DOHH2 (cell line): ENCODE results near the gene MEF2B.
"Not testable (repeated sequence)": the region's sequence is repeated elsewhere in the genome, so short reads cannot be mapped to it uniquely, and the experiment has no call there.

ENCODE experiments used
- H3F3A ChIP-seq: fragments of 200-600 bp; sonication (generic), shearing (Covaris generic); 2 replicates; pipeline ENCODE4 v1.6.0; 2016; ENCODE audit warnings: antibody characterized with exemption, mild to moderate bottlenecking; ENCODE audit not compliant: control insufficient read depth, insufficient read depth
- H3K27ac ChIP-seq: fragments of 200-600 bp; sonication (generic); 2 replicates; pipeline ENCODE4 v1.5.1; 2014; ENCODE audit warnings: low read depth, mild to moderate bottlenecking, low read length, moderate library complexity
- H3K27me3 ChIP-seq: fragments of 200-600 bp; sonication (generic); 2 replicates; pipeline ENCODE4 v1.6.1; 2014; ENCODE audit warnings: mild to moderate bottlenecking, low read length, mixed read lengths; ENCODE audit not compliant: control insufficient read depth
- H3K36me3 ChIP-seq: fragments of 200-600 bp; sonication (generic); 2 replicates; pipeline ENCODE4 v1.6.1; 2014; ENCODE audit warnings: mild to moderate bottlenecking, low read length, moderate library complexity, mixed read lengths; ENCODE audit not compliant: control insufficient read depth
- H3K4me1 ChIP-seq: fragments of 200-600 bp; sonication (generic); 2 replicates; pipeline ENCODE4 v1.6.1; 2014; ENCODE audit warnings: mild to moderate bottlenecking, low read length, mixed read lengths; ENCODE audit not compliant: control insufficient read depth
- H3K4me2 ChIP-seq: fragments of 200-600 bp; sonication (generic); 2 replicates; pipeline ENCODE4 v1.6.0; 2014; ENCODE audit warnings: mild to moderate bottlenecking, low read length, moderate library complexity
- H3K4me3 ChIP-seq: fragments of 200-600 bp; sonication (generic); 2 replicates; pipeline ENCODE4 v1.5.1; 2014; ENCODE audit warnings: mild to moderate bottlenecking, low read length, mixed read lengths
- H3K79me2 ChIP-seq: fragments of 200-600 bp; sonication (generic); 2 replicates; pipeline ENCODE4 v1.6.1; 2014; ENCODE audit warnings: mild to moderate bottlenecking, low read length, mixed read lengths; ENCODE audit not compliant: control insufficient read depth
- H3K9me2 ChIP-seq: fragments of 200-600 bp; sonication (generic); replicated peaks from 2 replicates; pipeline ENCODE4 v1.6.1; 2014; ENCODE audit warnings: mild to moderate bottlenecking, low read length, mixed read lengths; ENCODE audit not compliant: control insufficient read depth
- H3K9me3 ChIP-seq: fragments of 200-600 bp; sonication (generic); 2 replicates; pipeline ENCODE4 v1.6.1; 2014; ENCODE audit warnings: antibody characterized with exemption, low read length, mixed read lengths; ENCODE audit not compliant: control insufficient read depth, insufficient read depth
- H4K20me1 ChIP-seq: fragments of 200-600 bp; sonication (generic); 2 replicates; pipeline ENCODE4 v1.6.0; 2014; ENCODE audit warnings: low read depth, mild to moderate bottlenecking, antibody characterized with exemption, low read length, moderate library complexity; ENCODE audit not compliant: control insufficient read depth, insufficient read depth
- EZH2phosphoT487 ChIP-seq: fragments of 200-600 bp; sonication (generic); IDR thresholded peaks from 2 replicates; pipeline ENCODE4 v1.6.1; 2017; ENCODE audit warnings: borderline replicate concordance, mild to moderate bottlenecking, antibody characterized with exemption, low read length, moderate library complexity, mixed read lengths
- TF ChIP-seq, protein P1 (sequence below): fragments of 200-600 bp; sonication (generic); IDR thresholded peaks from one replicate; pipeline ENCODE4 v1.5.1; 2014; ENCODE audit warnings: antibody characterized with exemption, mild to moderate bottlenecking, low read depth, low read length; ENCODE audit not compliant: poor library complexity, severe bottlenecking

The MEF2B gene

DNA sequence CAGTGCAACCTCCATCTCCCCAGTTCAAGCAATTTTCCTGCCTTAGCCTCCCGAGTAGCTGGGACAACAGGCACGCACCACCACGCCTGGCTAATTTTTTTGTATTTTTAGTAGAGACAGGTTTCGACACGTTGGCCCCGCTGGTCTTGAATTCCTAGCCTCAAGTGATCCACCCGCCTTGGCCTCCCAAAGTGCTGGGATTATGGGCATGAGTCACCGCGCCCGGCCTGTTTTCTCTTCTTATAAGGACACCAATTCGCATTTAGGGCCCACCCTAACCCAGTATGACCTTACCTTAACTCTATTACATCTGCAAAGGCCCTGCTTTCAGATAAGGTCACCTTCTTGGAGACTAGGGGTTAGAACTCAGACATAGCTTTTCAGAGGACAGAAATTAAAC is 66.9 kb downstream of the MEF2B start:
- H3K79me2 ChIP-seq = no peaks in the 10 kb centered on the region
- no peaks in the 10 kb centered on the region for H3K27me3 ChIP-seq
- H3K9me3 ChIP-seq = no peaks in the 10 kb centered on the region
- no peaks in the 10 kb centered on the region for H3F3A ChIP-seq
- no peaks in the 10 kb centered on the region for H3K9me2 ChIP-seq
- TF ChIP-seq, protein P1, sequence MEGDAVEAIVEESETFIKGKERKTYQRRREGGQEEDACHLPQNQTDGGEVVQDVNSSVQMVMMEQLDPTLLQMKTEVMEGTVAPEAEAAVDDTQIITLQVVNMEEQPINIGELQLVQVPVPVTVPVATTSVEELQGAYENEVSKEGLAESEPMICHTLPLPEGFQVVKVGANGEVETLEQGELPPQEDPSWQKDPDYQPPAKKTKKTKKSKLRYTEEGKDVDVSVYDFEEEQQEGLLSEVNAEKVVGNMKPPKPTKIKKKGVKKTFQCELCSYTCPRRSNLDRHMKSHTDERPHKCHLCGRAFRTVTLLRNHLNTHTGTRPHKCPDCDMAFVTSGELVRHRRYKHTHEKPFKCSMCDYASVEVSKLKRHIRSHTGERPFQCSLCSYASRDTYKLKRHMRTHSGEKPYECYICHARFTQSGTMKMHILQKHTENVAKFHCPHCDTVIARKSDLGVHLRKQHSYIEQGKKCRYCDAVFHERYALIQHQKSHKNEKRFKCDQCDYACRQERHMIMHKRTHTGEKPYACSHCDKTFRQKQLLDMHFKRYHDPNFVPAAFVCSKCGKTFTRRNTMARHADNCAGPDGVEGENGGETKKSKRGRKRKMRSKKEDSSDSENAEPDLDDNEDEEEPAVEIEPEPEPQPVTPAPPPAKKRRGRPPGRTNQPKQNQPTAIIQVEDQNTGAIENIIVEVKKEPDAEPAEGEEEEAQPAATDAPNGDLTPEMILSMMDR = no peak
- no peak for TF ChIP-seq EZH2phosphoT487
- H3K4me3 ChIP-seq = no peak overlapping the region
- H4K20me1 ChIP-seq = no peaks in the 10 kb centered on the region
- no peaks in the 10 kb centered on the region for H3K4me1 ChIP-seq
- no peak overlapping the region for H3K27ac ChIP-seq
- no peak overlapping the region for H3K4me2 ChIP-seq
- H3K36me3 ChIP-seq = no peaks in the 10 kb centered on the region

DNA sequence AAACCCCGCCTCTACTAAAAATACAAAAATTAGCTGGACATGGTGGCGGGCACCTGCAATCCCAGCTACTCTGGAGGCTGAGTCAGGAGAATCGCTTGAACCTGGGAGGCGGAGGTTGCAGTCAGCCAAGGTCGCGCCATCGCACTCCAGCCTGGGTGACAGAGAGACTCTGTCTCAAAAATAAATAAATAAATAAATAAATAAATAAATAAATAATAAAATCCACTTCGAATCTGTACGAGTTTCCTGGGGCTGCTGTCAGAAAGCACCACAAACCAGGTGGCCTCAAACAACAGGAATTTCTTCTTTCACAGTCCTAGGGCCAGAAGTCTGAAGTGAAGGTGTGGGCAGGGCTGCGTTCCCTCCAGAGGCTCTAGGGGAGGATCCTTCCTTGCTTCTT is 67.5 kb downstream of the MEF2B start:
- not testable (repeated sequence) for H3K27ac ChIP-seq, H3K79me2 ChIP-seq, H3K4me3 ChIP-seq, H3K4me2 ChIP-seq, H3K27me3 ChIP-seq, H3K9me3 ChIP-seq, H3F3A ChIP-seq, H4K20me1 ChIP-seq, H3K9me2 ChIP-seq, H3K36me3 ChIP-seq, H3K4me1 ChIP-seq

GRCh38 chr19:19101540-19101939 is 68.5 kb downstream of the MEF2B start:
- no peaks in the 10 kb centered on the region for H3K36me3 ChIP-seq
- no peaks in the 10 kb centered on the region for H3K27me3 ChIP-seq
- no peaks in the 10 kb centered on the region for H3K79me2 ChIP-seq
- H3K27ac ChIP-seq = no peak overlapping the region
- H3K4me3 ChIP-seq = no peak overlapping the region
- H4K20me1 ChIP-seq = no peaks in the 10 kb centered on the region
- no peaks in the 10 kb centered on the region for H3K9me2 ChIP-seq
- no peak for TF ChIP-seq EZH2phosphoT487
- TF ChIP-seq, protein P1 = no peak
- no peaks in the 10 kb centered on the region for H3K4me1 ChIP-seq
- H3F3A ChIP-seq = no peaks in the 10 kb centered on the region
- H3K9me3 ChIP-seq = no peaks in the 10 kb centered on the region
- H3K4me2 ChIP-seq = no peak overlapping the region

DNA sequence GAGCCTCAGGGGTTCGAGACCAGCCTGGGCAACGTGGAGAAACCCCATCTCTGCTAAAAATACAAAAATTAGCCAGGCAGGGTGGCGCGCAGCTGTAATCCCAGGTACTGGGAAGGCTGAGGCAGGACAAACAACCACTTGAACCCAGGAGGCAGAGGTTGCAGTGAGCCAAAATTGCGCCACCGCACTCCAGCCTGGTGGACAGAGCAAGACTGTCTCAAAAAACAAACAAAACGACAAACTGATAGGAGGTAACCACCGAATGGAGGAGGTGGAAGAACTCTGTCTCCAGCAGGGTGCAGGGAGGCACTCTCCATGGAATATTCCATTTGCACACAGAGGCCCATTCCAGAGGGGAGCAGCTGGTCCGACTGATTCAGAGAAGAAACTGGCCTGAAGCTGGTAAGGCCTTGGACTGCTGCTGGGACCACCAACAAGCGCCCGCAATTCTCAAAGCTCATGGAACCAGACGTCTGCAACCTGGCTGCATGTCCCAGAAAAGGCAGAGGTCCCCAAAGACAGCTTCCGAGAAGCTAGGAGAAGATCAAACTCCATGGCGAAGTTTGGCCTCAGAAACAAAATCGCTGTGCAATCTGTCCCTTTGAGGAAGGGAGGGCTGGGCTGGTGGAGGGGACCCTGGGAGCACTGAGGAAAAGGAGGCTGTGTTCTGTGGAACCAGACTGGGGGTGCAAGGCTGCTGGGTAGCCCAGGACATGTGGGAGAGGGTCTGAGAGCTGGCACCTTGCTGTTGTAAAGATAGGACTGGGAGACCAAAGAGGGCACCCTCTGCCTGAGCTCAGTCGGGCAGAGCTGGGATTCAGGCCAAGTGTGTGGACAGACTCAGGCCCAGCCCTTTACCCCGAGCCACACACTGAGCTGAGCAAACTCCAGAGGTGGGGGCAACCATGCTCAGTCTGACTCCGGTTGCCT is 71.1 kb downstream of the MEF2B start:
- no peak overlapping the region for H3K27ac ChIP-seq
- no peaks in the 10 kb centered on the region for H3K4me1 ChIP-seq
- H3K36me3 ChIP-seq = no peaks in the 10 kb centered on the region
- H3K9me2 ChIP-seq = no peaks in the 10 kb centered on the region
- H3K4me2 ChIP-seq = no peak overlapping the region
- H3K79me2 ChIP-seq = no peaks in the 10 kb centered on the region
- no peaks in the 10 kb centered on the region for H3F3A ChIP-seq
- TF ChIP-seq EZH2phosphoT487 = no peak
- TF ChIP-seq, protein P1 = no peak
- no peaks in the 10 kb centered on the region for H4K20me1 ChIP-seq
- no peaks in the 10 kb centered on the region for H3K27me3 ChIP-seq
- H3K9me3 ChIP-seq = no peaks in the 10 kb centered on the region
- H3K4me3 ChIP-seq = no peak overlapping the region
